GM12875 (cell line): Measurements from ENCODE around the gene YIPF6.
"Not testable (repeated sequence)": the region's sequence is repeated elsewhere in the genome, so short reads cannot be mapped to it uniquely, and the experiment has no call there.

Experiments used
- H3K4me3 ChIP-seq: one replicate; pipeline ENCODE4 v1.5.1; 2011; ENCODE audit warnings: low read depth, low read length, control low read depth
- CTCF ChIP-seq: IDR thresholded peaks from 2 replicates; pipeline ENCODE4 v1.5.1; 2011; ENCODE audit warnings: low read depth, mild to moderate bottlenecking, control low read depth, inconsistent platforms, low read length, moderate library complexity, borderline replicate concordance; ENCODE audit not compliant: insufficient read depth

The YIPF6 gene

GRCh38 chrX:68488657-68489056, 10.2 kb upstream of the YIPF6 start:
- TF ChIP-seq CTCF: no peak
- H3K4me3 ChIP-seq: no peak overlapping the region

- TF ChIP-seq CTCF: peak; percentile 14; the same call in 1 of the 2 replicates
- no peak overlapping the region for H3K4me3 ChIP-seq
Observed at GRCh38 chrX:68490644-68491043, 8.2 kb upstream of the YIPF6 start.

GRCh38 chrX:68492583-68492982, 6.3 kb upstream of the YIPF6 start:
- no peak for TF ChIP-seq CTCF
- no peak overlapping the region for H3K4me3 ChIP-seq

GRCh38 chrX:68493776-68494175, 5.1 kb upstream of the YIPF6 start:
- H3K4me3 ChIP-seq: not testable (repeated sequence)

- TF ChIP-seq CTCF: no peak
Observed at GRCh38 chrX:68498044-68498507, 775 bp upstream of the YIPF6 start.

GRCh38 chrX:68499543-68500504, 973 bp downstream of the YIPF6 start:
- TF ChIP-seq CTCF: no peak
- peak overlapping the region; percentile 89 for H3K4me3 ChIP-seq

More at GRCh38 chrX:68498044-68498507, 775 bp upstream of the YIPF6 start:
- H3K4me3 ChIP-seq: peak overlapping the region; percentile 89

- no peak for TF ChIP-seq CTCF
- H3K4me3 ChIP-seq: no peak overlapping the region
Observed at GRCh38 chrX:68503836-68504636, 5.2 kb downstream of the YIPF6 start.
